Body of pancreas (tissue), 4 donors: ENCODE data around the gene LBH. TPM values are rescaled to one million over a fixed set of nuclear protein-coding genes. Genes with fewer than 3 reads are reported as not detected.

Experiments used
- ATAC-seq: fragments of 150-250 bp; one replicate; pipeline ENCODE4 v1.9.1; 2016
- DNase-seq, 4 donors: peaks; one replicate each; pipeline ENCODE4 v3.0.0-alpha.2; 2019
- H3K27ac ChIP-seq, 4 donors: fragments of 200-600 bp; sonication (generic); 1 replicate in 3 of 4; 2 replicates in 1 of 4; pipeline versions ENCODE4 v1.5.1 to v1.6.1; 2016 to 2019; ENCODE audit warnings: mild to moderate bottlenecking in 1 of 4, mixed read lengths in 1 of 4, moderate library complexity in 1 of 4
- H3K27me3 ChIP-seq, 2 donors: fragments of 200-600 bp; sonication (generic); one replicate each; pipeline ENCODE4 v1.6.0; 2016; ENCODE audit warnings: mild to moderate bottlenecking in 1 of 2
- H3K36me3 ChIP-seq, 2 donors: fragments of 200-600 bp; sonication (generic); replicated peaks in 1 of 2; 2 replicates each; pipeline ENCODE4 v1.5.1; 2016; ENCODE audit warnings: low read depth in 2 of 2; ENCODE audit not compliant: insufficient read depth in 1 of 2
- H3K4me1 ChIP-seq: fragments of 200-600 bp; sonication (generic); one replicate; pipeline ENCODE4 v1.6.0; 2016
- H3K4me3 ChIP-seq, 2 donors: fragments of 200-600 bp; sonication (generic); 1 replicate in 1 of 2; 2 replicates in 1 of 2; pipeline ENCODE4 v1.5.1; 2016 to 2019
- H3K9me3 ChIP-seq, 3 donors: fragments of 200-600 bp; sonication (generic); 1 replicate in 2 of 3; 2 replicates in 1 of 3; pipeline ENCODE4 v1.5.1; 2016
- POLR2A ChIP-seq, 3 donors: fragments of 450-650 bp; IDR thresholded peaks; one replicate each; pipeline ENCODE4 v1.6.1; 2016; ENCODE audit warnings: antibody characterized with exemption in 3 of 3, mild to moderate bottlenecking in 2 of 3
- WGBS, 2 donors: methylation state at CpG; one replicate each; pipeline ENCODE4 v1.1.5; 2017; 5-methylcytosine and 5-hydroxymethylcytosine counted together
- intact Hi-C: fragments of 100-400 bp; cut with DNase I; formaldehyde crosslinking; loops from one replicate; pipeline ENCODE4 v1.15.1; 2023
- total RNA-seq, 2 donors: library from RNA; depleted of rRNA; stranded (reverse); fragments of >200 nt; gene quantifications; one replicate each; pipeline ENCODE4 v1.1.0, GENCODE V29; 2016
- TF ChIP-seq, protein P1 (sequence below), 7 experiments: fragments of 450-650 bp in 4 of 7; fragments of 200-600 bp in 3 of 7; sonication (generic) in 3 of 7; IDR thresholded peaks; one replicate each; pipeline ENCODE4 v1.5.1; 2016 to 2019; ENCODE audit warnings: antibody characterized with exemption in 7 of 7

Gene LBH
- total RNA-seq, 2 donors from 2014 or later = 10.9 to 23.1 TPM

- no peak overlapping the region for H3K4me3 ChIP-seq
- no peaks in the 10 kb centered on the region for H3K36me3 ChIP-seq
- H3K4me1 ChIP-seq = peaks cover 28% of the 10 kb centered on the region
- WGBS, 2 donors = 83 to 84% methylated on average over 3 of the region's 3 CpGs
- H3K9me3 ChIP-seq = peaks cover 0 to 4% (median 0%) of the 10 kb centered on the region in 3 donors
- no peaks in the 10 kb centered on the region for H3K27me3 ChIP-seq
- TF ChIP-seq, protein P1, sequence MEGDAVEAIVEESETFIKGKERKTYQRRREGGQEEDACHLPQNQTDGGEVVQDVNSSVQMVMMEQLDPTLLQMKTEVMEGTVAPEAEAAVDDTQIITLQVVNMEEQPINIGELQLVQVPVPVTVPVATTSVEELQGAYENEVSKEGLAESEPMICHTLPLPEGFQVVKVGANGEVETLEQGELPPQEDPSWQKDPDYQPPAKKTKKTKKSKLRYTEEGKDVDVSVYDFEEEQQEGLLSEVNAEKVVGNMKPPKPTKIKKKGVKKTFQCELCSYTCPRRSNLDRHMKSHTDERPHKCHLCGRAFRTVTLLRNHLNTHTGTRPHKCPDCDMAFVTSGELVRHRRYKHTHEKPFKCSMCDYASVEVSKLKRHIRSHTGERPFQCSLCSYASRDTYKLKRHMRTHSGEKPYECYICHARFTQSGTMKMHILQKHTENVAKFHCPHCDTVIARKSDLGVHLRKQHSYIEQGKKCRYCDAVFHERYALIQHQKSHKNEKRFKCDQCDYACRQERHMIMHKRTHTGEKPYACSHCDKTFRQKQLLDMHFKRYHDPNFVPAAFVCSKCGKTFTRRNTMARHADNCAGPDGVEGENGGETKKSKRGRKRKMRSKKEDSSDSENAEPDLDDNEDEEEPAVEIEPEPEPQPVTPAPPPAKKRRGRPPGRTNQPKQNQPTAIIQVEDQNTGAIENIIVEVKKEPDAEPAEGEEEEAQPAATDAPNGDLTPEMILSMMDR (IDR thresholded peaks at IDR 0.05) = no peak
- TF ChIP-seq POLR2A (IDR thresholded peaks at IDR 0.05) = no peak
- H3K27ac ChIP-seq = no peak overlapping the region
- DNase-seq = no peak
- intact Hi-C loops = no loop called here
- ATAC-seq = no peak
Observed at GRCh38 chr2:30259827-30260679, 28.7 kb downstream of the LBH start.

GRCh38 chr2:30260941-30261340 lies 29.6 kb downstream of the LBH start:
- Histone ChIP-seq H3K27me3 (no peaks in the 10 kb centered on the region), H3K9me3 (peaks cover 0 to 4% (median 0%) of the 10 kb centered on the region in 3 donors), H3K27ac (no peak overlapping the region), H3K4me1 (peaks cover 19% of the 10 kb centered on the region), H3K4me3 (no peak overlapping the region), H3K36me3 (no peaks in the 10 kb centered on the region)
- no peak for DNase-seq
- ATAC-seq = no peak
- WGBS, 2 donors = 75 to 76% methylated on average over 2 of the region's 2 CpGs
- intact Hi-C loops = no loop called here
- TF ChIP-seq, protein P1 (IDR thresholded peaks at IDR 0.05) = no peak
- no peak for TF ChIP-seq POLR2A (IDR thresholded peaks at IDR 0.05)

- ATAC-seq (no peak), DNase-seq (no peak)
- Histone ChIP-seq H3K9me3 (peaks cover 0 to 4% (median 0%) of the 10 kb centered on the region in 3 donors), H3K4me3 (no peak overlapping the region), H3K27me3 (no peaks in the 10 kb centered on the region), H3K27ac (no peak overlapping the region), H3K36me3 (no peaks in the 10 kb centered on the region), H3K4me1 (peaks cover 11% of the 10 kb centered on the region)
- intact Hi-C loops = no loop called here
- TF ChIP-seq POLR2A (IDR thresholded peaks at IDR 0.05) = no peak
- TF ChIP-seq, protein P1 (IDR thresholded peaks at IDR 0.05) = no peak
Observed at GRCh38 chr2:30261695-30262211, 30.4 kb downstream of the LBH start.

GRCh38 chr2:30262716-30263309 lies 31.5 kb downstream of the LBH start:
- DNase-seq (no peak), ATAC-seq (no peak)
- Histone ChIP-seq H3K27ac (no peak overlapping the region), H3K36me3 (no peaks in the 10 kb centered on the region), H3K4me1 (peaks cover under 1% of the 10 kb centered on the region), H3K4me3 (no peak overlapping the region), H3K27me3 (no peaks in the 10 kb centered on the region), H3K9me3 (peaks cover 0 to 4% (median 0%) of the 10 kb centered on the region in 3 donors)
- intact Hi-C loops = no loop called here
- 93 to 94% methylated on average over 5 of the region's 5 CpGs for WGBS, 2 donors
- no peak for TF ChIP-seq POLR2A (IDR thresholded peaks at IDR 0.05)
- TF ChIP-seq, protein P1 (IDR thresholded peaks at IDR 0.05) = no peak
